ENCODE measurements around the gene TBC1D10A.

GRCh38 chr22:30310881-30311771 is 15.6 kb downstream of the TBC1D10A start:
- TF ChIP-seq POLR2A (IDR thresholded peaks at IDR 0.05; ENCODE audit: extremely low read depth, insufficient read length) (no peak), CTCF (IDR thresholded peaks at IDR 0.05; ENCODE audit: low read depth, low read length) (no peak)
